ENCODE measurements around the gene SMAD7.
"Not testable (repeated sequence)": the region's sequence is repeated elsewhere in the genome, so short reads cannot be mapped to it uniquely, and the experiment has no call there.

The SMAD7 gene

DNA sequence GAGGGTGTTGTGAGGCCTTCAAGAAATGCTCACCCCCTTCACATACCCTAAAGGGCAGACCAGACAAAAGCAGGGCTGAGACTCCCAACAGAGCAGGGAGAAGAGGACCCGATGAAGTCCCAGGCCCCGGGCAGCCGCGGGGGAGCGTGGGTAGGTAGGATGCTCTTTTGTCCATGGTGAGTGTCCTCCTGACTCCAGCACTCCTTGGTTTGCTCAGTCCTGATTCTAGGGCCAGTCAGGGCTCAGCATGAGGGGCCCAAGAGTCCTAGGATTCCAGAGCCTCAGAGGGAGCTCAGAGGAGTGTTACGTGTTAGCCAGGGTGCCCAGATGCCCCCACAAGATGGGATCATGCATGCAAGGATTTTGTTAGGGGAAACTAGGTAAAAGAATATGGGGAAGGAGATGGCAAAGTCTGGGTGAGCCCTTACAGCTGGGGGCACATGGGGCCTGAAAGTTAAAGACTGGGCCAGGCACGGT lies 64.8 kb downstream of the SMAD7 start:
- in situ Hi-C loops (cut with HindIII; ENCODE audit: low sequenced_read_pairs) = no loop called here

DNA sequence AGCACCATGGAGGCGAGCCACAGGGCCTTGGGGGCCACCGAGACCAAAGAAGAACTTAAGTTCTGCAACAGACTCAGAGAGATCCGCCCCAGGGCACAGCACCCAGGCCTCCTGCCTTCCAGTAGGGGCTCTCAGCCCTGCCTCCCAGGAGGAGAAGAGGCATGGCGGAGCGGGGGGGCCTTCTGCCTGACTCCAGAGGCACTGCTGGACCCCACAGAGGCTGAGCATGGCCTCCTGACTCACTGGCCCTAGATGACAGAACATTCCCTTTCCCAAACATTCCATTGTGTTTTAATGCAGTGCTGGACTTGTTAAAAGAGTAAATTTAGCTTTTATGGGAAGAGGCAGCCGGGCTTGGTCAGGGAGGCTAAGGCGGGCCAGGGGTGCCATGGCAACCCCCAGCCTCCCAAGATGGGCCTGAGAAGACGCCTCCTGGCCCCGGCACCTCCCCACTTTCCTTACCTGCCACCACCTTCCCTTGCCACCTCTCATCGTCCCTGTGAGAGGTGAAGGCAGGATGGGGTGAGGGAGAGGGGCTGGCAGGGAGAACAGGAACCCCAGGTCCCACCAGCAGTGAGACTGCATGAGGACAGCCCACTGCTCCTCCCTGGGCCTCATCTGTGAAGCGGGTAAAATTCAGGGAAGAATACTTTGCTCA lies 65.4 kb downstream of the SMAD7 start:
- in situ Hi-C loops (cut with HindIII; ENCODE audit: low sequenced_read_pairs) = no loop called here

- in situ Hi-C loops (cut with HindIII; ENCODE audit: low sequenced_read_pairs) = no loop called here
Observed at GRCh38 chr18:48884771-48885170, 66.0 kb downstream of the SMAD7 start.

- in situ Hi-C loops (cut with HindIII; ENCODE audit: low sequenced_read_pairs) = no loop called here
Observed at GRCh38 chr18:48884306-48884705, 66.5 kb downstream of the SMAD7 start.

DNA sequence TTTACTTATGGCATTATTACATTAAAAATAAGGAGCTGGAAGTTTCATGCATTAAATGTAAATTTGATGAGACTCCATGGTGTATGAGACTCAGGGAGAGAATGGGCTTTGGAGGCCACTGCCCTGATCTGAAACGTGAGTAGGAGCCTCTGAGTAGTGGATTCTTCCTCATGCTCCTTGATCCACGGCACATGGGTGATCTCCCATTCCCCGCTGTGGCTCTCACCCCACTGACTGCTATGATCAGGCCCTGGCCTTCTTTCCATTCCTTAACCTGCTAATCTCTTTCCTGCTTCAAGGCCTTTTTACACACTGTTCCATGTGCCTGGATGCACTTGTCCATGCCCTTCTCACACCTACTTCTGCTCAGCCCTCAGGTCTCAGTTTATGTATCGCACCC lies 68.4 kb downstream of the SMAD7 start:
- in situ Hi-C loops (cut with HindIII; ENCODE audit: low sequenced_read_pairs) = no loop called here

- in situ Hi-C loops (cut with HindIII; ENCODE audit: low sequenced_read_pairs) = no loop called here
Observed at GRCh38 chr18:48880931-48881330, 69.8 kb downstream of the SMAD7 start.

- in situ Hi-C loops (cut with HindIII; ENCODE audit: low sequenced_read_pairs) = no loop called here
Observed at GRCh38 chr18:48879008-48879431, 71.7 kb downstream of the SMAD7 start.

DNA sequence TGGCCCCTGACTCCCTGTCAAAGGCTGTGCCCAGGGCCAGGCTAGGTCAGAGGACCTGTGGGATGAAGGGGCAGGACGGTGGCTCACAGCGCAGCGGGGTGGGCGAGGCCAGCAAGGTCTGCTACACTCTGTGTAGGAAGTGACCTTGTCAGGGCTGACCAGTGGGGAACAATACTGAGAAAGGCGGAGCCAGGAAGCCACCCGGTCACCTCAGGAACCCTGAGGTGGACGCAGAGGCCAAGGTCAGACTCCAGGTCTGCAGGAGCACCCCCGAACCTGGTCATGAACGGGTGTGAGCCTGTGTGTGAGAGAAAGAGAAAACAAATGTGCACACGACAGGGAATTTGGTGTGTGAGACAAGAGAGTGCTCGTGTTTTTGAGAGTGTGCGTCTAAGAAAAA lies 72.3 kb downstream of the SMAD7 start:
- in situ Hi-C loops (cut with HindIII; ENCODE audit: low sequenced_read_pairs) = no loop called here

GRCh38 chr18:48877941-48878340 lies 72.8 kb downstream of the SMAD7 start:
- in situ Hi-C loops (cut with HindIII; ENCODE audit: low sequenced_read_pairs) = no loop called here

DNA sequence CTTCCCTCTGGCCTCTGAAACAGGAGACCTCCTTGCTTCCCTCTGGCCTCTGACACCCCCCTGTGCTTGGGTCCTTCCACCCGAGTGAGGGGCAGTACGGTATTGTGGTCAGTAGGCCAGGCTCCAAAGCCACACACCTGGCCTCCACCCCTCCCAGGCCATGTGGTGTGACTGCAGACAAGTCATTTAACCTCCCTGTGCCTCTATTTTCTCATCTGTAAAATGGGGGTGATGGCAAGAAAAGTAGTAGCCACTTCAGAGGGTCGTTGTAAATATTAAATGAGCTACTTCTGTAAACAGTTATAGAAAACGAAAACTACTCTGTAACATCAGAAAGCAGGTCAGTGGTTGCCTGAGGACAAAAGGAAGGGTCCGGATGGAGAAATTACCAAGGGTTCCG lies 74.2 kb downstream of the SMAD7 start:
- in situ Hi-C loops (cut with HindIII; ENCODE audit: low sequenced_read_pairs) = no loop called here

- in situ Hi-C loops (cut with HindIII; ENCODE audit: low sequenced_read_pairs) = no loop called here
Observed at GRCh38 chr18:48875942-48876511, 74.7 kb downstream of the SMAD7 start.

DNA sequence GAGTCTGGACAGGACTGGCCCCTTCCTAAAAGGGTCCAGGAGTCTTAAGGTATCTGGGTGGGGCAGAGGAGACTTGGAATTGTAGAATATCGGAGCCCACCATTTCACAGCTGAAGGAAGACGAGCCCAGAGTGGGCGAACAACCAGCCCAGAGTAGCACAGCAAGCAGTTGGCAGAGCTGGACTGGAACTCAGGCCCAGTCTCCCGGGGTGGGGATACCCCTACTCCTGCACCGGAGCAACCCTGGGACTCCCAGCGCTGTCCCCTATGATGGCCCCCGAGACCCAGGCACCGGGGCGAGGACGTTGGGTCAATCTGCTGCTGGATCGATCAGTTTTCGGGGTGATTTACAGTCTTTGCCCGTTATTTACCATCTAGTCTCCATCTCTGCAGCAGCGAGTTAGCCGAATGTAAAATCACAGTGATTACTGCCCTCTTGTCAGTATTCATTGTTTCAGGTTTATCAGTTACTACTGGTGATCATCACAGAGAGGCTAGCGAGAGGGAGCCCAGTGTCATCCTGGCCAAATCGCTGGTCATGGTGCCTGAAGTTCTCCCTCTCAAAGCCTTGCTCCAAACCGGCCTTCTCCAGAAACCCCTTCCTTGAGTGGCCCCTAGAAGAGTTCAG lies 75.3 kb downstream of the SMAD7 start:
- in situ Hi-C loops (cut with HindIII; ENCODE audit: low sequenced_read_pairs) = no loop called here

DNA sequence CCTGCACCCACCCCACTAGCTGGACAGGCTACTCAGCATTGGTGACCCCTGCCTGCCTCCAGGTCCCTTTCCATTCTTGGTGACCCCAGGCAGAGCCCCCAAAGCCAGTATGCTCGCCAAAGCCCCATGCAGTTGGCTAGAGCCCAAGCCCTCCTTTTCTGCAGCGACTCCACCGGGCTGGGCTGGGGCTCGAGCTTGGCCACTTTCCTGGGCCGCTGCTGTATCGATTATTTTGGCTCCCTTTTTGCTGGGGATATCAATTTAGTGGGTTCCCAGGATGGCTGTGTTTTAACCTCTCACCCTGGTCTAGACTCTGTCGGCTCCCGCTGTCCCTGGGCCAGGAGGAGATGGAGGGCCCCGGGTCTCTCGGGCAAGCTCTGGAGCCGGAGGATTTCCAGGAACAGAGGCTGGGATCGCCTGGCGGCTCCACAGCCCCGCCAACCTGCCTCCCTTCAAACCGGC lies 76.0 kb downstream of the SMAD7 start:
- in situ Hi-C loops (cut with HindIII; ENCODE audit: low sequenced_read_pairs) = no loop called here

- in situ Hi-C loops (cut with HindIII; ENCODE audit: low sequenced_read_pairs) = no loop called here
Observed at GRCh38 chr18:48874233-48874632, 76.5 kb downstream of the SMAD7 start.

DNA sequence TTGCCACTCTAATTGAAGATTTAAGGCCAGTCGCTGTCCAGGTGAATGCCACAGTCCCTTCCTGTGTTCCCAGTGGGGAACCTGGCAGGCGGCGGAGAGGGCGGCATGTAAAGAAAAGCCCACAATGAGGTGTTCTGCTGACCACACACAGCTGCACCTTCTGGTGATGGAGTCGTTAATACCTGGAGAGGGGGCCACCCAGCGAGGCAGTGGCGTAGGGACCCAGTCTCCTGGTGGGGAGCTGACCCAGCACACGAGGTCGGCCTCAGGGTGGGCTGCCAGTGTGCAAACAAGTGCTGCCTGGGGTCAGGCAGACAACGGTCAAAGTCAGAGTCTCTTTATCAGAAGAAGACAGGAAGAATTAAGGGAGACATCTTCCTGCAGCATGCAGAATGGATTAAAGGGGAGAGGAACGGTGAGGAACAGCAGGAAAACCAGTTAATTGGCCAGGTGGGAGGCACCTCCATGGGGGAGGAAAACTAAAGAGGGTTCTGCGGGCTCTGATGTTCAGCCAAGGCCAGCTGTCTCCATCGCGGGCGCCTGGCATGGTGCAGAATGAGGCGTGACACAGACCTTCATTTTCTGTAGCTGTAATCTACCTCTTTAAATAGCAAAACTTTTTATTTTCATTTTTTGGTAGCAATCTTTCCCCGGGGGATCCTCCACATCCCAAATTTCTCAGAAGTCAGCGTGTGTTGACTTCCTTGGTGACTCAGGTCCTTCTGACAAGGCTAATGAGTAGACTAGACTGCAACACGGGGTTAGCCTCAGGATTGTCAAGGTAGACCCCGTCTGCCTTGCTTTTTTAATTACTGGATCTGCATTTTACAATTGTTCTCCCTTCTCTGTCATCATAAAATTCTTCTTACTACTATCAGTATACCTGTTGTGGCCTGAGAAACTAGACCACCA lies 78.3 kb downstream of the SMAD7 start:
- in situ Hi-C loops (cut with HindIII; ENCODE audit: low sequenced_read_pairs) = no loop called here

DNA sequence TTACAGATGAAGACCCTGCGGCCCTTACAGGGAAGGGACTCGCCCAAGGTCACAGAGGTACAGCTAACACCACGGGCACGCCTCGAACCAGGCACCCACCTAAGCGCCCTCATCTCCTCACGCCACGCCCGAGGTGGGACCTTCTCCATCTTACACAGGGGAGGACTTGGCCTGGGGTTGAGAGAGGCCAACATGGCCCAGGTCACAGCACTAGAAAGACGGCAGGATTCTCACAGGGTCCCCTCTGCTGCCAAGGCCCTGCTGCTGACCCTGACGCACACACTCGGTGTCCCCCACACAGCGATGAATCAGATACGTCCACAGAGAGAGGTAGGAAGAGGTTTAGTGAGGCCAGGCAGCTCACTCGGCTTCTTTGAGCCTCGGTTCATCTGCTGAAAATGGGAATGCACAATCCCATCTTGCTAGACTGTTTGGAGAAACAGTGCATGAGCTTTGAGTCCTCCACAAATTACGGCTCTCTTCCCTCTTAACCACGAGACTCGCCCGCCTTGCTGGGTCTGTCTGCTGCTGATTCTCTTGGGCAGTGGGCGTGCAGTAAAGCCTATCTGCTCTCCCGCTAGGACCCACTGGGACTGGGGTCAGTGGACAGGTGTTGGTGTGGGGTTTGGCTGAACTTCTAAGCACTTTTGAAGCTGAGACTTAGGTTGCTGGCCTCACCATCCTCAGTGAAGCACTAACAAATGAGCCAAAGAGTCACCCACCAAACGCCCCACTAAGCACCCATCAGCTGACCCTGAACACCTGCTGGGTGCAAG lies 79.2 kb downstream of the SMAD7 start:
- in situ Hi-C loops (cut with HindIII; ENCODE audit: low sequenced_read_pairs) = no loop called here

DNA sequence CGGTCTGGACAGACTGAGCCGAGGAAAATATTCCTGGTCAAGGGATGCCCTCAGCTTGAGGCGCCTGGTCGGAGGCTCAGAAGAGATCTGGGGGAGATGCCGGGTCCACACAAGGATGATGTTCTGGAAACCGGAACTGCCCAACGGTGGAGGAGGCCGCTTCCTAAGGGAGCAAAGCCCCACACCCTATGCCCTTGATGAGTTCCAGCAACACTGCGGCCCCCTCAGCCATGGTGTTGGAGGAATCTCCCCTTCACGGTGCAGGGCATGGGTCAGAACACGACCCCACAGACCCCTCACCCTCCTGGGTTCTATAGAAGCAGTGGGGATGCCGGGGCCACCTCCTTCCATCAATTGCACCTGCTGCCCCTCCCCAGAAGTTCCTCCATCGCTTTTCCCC lies 79.8 kb downstream of the SMAD7 start:
- in situ Hi-C loops (cut with HindIII; ENCODE audit: low sequenced_read_pairs) = not testable (repeated sequence)
